Activated CD8-positive, alpha-beta T cell treated with anti-CD3 and anti-CD28 coated beads for 36 hours (primary cell): ENCODE data around the gene ZNF292. TPM values are rescaled to one million over a fixed set of nuclear protein-coding genes. Genes with fewer than 3 reads are reported as not detected.

Experiments used
- ATAC-seq: fragments of 200-7000 bp; cut with Tn5 transposase; one replicate; pipeline ENCODE4 v1.10.0; 2021; ENCODE audit warnings: mild to moderate bottlenecking, moderate library complexity
- CTCF ChIA-PET: fragments of 350-600 bp; sonication (Branson Sonifier 250); formaldehyde crosslinking; loops from one replicate; lab custom pipeline; 2021; ENCODE audit warnings: antibody characterized with exemption; lab: Charles Lee
- POLR2A ChIA-PET: fragments of 350-600 bp; sonication (Branson Sonifier 250); formaldehyde crosslinking; loops from one replicate; lab custom pipeline; 2021; ENCODE audit warnings: antibody characterized with exemption; lab: Charles Lee
- DNase-seq: peaks from one replicate; pipeline ENCODE4 v3.0.0-alpha.2; 2020
- H3K27ac Mint-ChIP-seq: one replicate; pipeline ENCODE4 v1.8.0; 2021; ENCODE audit warnings: mild to moderate bottlenecking, mixed read lengths
- H3K27me3 Mint-ChIP-seq: one replicate; pipeline ENCODE4 v1.8.0; 2021; ENCODE audit warnings: mixed read lengths
- H3K36me3 Mint-ChIP-seq: one replicate; pipeline ENCODE4 v1.8.0; 2021; ENCODE audit warnings: low read depth, mixed read lengths
- H3K4me1 Mint-ChIP-seq: one replicate; pipeline ENCODE4 v1.8.0; 2021; ENCODE audit warnings: low read depth, mixed read lengths
- H3K4me3 Mint-ChIP-seq: one replicate; pipeline ENCODE4 v1.8.0; 2021; ENCODE audit warnings: mild to moderate bottlenecking, moderate library complexity, mixed read lengths
- H3K9me3 Mint-ChIP-seq: one replicate; pipeline ENCODE4 v1.8.0; 2021; ENCODE audit warnings: mixed read lengths
- intact Hi-C: fragments of 100-400 bp; cut with micrococcal nuclease; formaldehyde crosslinking; loops from one replicate; pipeline ENCODE4 v1.10.0; 2022
- total RNA-seq, 2 experiments: library from RNA; stranded (reverse); gene quantifications; one replicate each; pipeline ENCODE4 v1.2.3, GENCODE V29; 2021
- TF ChIP-seq, protein P1 (sequence below): fragments of 200-600 bp; IDR thresholded peaks from one replicate; pipeline ENCODE4 v1.8.0; 2022; ENCODE audit warnings: antibody characterized with exemption, mild to moderate bottlenecking

Gene ZNF292
- total RNA-seq = 10 to 100 TPM; 76.4 to 78.3 TPM

DNA sequence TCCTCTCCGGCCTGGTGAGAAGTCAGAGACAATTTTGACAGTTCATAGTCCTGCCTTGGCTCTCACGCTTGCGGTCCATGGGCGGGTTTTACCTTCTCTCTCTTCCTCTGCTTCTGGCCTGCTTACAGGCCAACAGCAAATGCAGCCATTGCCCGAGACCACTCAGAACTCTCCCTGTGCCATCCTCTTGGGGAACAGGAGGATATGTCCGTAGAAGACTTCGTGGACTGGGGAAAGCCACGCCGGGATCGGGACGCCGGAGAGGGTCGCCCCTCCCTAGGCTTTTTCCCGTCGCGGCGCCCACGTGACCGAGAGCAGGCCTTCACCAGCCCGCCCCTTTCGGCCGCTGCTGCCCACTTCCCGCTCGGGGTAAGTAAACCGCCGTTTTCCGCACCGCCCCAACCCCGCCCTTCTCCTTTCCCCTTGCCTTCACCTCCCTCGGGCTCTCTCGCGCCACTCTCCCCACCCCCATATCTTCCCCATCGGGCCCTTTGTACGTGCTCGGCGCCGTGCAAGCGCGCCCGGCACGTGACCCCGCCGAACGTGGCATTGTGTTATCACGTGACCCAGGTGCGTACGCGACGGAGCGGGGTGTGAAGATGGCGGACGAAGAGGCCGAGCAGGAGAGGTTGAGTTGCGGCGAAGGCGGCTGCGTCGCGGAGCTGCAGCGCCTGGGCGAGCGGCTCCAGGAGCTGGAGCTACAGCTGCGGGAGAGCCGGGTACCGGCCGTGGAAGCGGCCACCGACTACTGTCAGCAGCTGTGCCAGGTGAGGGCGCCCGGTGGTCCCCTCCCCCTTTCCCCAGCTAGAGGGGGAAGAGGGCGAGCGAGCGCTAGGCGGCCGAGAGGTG, at the start of gene ZNF292:
ZNF292 (plus strand) TSS at position 573 of the 849 bp plus-strand sequence; CDS start at position 600, 27 bp downstream.
- peaks cover 32% of the 10 kb centered on the region for H3K4me1 Mint-ChIP-seq

DNA sequence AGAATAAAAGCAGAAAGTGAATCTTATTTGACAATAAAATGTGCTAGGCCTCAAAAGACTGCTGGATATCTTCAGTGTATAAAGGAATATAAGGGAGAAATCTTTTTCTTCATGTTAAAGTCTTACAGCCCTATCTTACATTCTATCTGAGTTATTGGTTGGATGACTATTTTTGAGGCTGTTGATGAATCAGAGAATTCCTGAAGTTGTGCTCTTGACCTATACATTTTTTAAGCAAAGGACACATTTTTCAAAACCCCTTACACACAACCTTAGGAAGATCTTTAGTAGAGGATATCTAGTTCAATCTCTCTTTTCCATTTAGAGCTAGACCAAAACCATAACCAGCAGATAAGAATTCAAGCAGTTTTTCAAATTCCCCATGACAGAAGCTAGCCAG, 49.5 kb upstream of the ZNF292 start:
- Mint-ChIP-seq H3K27ac (no peak overlapping the region), H3K4me3 (no peak overlapping the region), H3K4me1 (no peaks in the 10 kb centered on the region), H3K36me3 (no peaks in the 10 kb centered on the region), H3K27me3 (peaks cover 4% of the 10 kb centered on the region), H3K9me3 (no peaks in the 10 kb centered on the region)
- TF ChIP-seq, protein P1, sequence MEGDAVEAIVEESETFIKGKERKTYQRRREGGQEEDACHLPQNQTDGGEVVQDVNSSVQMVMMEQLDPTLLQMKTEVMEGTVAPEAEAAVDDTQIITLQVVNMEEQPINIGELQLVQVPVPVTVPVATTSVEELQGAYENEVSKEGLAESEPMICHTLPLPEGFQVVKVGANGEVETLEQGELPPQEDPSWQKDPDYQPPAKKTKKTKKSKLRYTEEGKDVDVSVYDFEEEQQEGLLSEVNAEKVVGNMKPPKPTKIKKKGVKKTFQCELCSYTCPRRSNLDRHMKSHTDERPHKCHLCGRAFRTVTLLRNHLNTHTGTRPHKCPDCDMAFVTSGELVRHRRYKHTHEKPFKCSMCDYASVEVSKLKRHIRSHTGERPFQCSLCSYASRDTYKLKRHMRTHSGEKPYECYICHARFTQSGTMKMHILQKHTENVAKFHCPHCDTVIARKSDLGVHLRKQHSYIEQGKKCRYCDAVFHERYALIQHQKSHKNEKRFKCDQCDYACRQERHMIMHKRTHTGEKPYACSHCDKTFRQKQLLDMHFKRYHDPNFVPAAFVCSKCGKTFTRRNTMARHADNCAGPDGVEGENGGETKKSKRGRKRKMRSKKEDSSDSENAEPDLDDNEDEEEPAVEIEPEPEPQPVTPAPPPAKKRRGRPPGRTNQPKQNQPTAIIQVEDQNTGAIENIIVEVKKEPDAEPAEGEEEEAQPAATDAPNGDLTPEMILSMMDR = no peak
- intact Hi-C loops = no loop called here
- ATAC-seq (no peak), DNase-seq (no peak)
- ChIA-PET POLR2A (no interaction called here), CTCF (interaction anchor here (1.0 to 2.0 kb wide), 3 partner anchors 10 to 27 kb away, joined by 3 to 8 read pairs (median 5); no protein-coding TSS in a partner anchor)

More for the DNA sequence above, at the start of gene ZNF292:
- Mint-ChIP-seq H3K4me3 (peak within 1 kb of the TSS; percentile 85), H3K36me3 (peaks cover 34% of the 10 kb centered on the region), H3K27me3 (no peaks in the 10 kb centered on the region), H3K9me3 (no peaks in the 10 kb centered on the region), H3K27ac (peak within 1 kb of the TSS; percentile 100)
- peak; percentile 87 for ATAC-seq
- CTCF ChIA-PET = interaction anchor here (0.8 to 0.9 kb wide), 2 partner anchors 16 to 43 kb away, joined by 3 to 4 read pairs; no protein-coding TSS in a partner anchor
- intact Hi-C loops = loop anchor here (5.0 to 10.0 kb wide), 4 partner anchors 42 to 320 kb away; partner anchors contain the start of genes GJB7, SLC35A1 and SMIM8
- peak; percentile 99 for DNase-seq
- POLR2A ChIA-PET = interaction anchor here (0.7 to 1.8 kb wide), 8 partner anchors 13 to 45 kb away, joined by 3 to 6 read pairs (median 3); no protein-coding TSS in a partner anchor
- TF ChIP-seq, protein P1 = no peak

DNA sequence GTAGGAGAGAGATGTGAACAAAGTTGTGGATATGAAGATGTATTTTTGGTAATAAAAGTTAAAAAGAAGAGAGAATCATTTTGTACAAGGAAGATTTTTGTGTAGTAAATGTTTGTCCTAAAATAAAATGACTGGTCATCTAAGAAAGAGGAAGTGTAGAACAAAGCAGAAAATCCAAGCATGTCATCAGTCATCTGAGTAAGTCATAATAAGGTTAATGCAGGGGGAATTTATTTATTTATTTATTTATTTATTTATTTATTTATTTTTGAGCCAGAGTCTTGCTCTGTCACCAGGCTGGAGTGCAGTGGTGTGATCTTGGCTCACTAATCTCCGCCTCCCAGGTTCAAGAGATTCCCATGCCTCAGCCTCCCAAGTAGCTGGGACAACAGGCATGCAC, 44.7 kb upstream of the ZNF292 start:
- no peak overlapping the region for H3K27ac Mint-ChIP-seq
- H3K4me3 Mint-ChIP-seq = no peak overlapping the region

DNA sequence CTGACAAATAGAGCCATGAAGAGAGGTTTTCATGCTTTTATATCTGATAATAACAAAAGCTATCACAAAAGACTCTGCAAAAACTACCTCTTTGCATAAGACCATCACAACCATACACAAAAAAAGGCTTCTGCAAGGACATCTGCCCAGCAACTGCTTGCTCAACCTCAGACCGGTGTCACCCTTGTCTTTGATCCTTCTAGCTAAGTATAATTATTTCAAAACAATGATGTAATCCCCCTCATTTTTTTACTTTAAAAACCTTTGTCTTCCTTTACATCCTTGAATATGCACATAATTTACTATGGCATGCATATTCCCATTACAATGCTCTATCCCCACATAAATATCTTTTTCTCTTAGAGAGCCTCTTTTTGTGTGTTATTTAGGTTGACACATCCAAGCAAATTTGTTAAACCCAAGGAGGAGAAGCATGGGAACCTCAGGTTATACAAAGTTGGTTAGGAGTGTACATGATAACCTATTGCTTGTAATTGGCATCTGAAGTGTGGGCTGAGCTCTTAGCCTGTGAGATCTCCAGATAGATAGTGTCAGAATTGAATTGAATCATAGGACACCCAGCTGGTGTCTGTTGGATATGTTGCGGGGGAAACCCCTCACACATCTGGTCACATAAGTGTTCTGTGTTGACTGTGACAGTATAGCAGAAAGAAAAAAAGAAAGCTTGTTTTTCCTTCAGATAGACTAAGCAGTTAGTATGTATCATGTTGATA, 39.8 kb upstream of the ZNF292 start:
- ChIA-PET CTCF (interaction anchor here (1.0 to 3.1 kb wide), 4 partner anchors 7 to 36 kb away, joined by 3 to 14 read pairs (median 6); no protein-coding TSS in a partner anchor), POLR2A (no interaction called here)
- Mint-ChIP-seq H3K9me3 (no peaks in the 10 kb centered on the region), H3K4me3 (no peak overlapping the region), H3K36me3 (no peaks in the 10 kb centered on the region), H3K27ac (no peak overlapping the region), H3K4me1 (peaks cover 2% of the 10 kb centered on the region), H3K27me3 (peaks cover 9% of the 10 kb centered on the region)
- DNase-seq (peak; percentile 35), ATAC-seq (peak; percentile 91)
- intact Hi-C loops = no loop called here
- TF ChIP-seq, protein P1 = no peak

More for the DNA sequence above, 44.7 kb upstream of the ZNF292 start:
- CTCF ChIA-PET = interaction anchor here (2.5 kb wide), 1 partner anchor 32 kb away, joined by 11 read pairs; no protein-coding TSS in a partner anchor
- ATAC-seq = no peak
- POLR2A ChIA-PET = no interaction called here
- Mint-ChIP-seq H3K36me3 (no peaks in the 10 kb centered on the region), H3K4me1 (peaks cover under 1% of the 10 kb centered on the region), H3K9me3 (no peaks in the 10 kb centered on the region), H3K27me3 (peaks cover 4% of the 10 kb centered on the region)
- intact Hi-C loops = no loop called here
- DNase-seq = no peak
- TF ChIP-seq, protein P1 = no peak
